Natural killer cell (primary cell): ENCODE data around the gene PGF. TPM values are rescaled to one million over a fixed set of nuclear protein-coding genes. Genes with fewer than 3 reads are reported as not detected.

ENCODE experiments used
- ATAC-seq, 3 donors: fragments of 150-1000 bp in 2 of 3; fragments of 200-7000 bp in 1 of 3; cut with Tn5 transposase; 1 replicate in 1 of 3; 2 replicates in 2 of 3; pipeline ENCODE4 v1.10.0; 2021; ENCODE audit warnings: mild to moderate bottlenecking in 2 of 3, moderate library complexity in 2 of 3
- DNase-seq, 2 donors: peaks; one replicate each; pipeline versions ENCODE4 v3.0.0 to v3.0.0-alpha.2; 2013 to 2021; ENCODE audit warnings: mixed read lengths in 1 of 2
- H3K27ac ChIP-seq: one replicate; pipeline ENCODE4 v1.5.1; 2013; ENCODE audit warnings: mild to moderate bottlenecking, low read length
- H3K27me3 ChIP-seq: one replicate; pipeline ENCODE4 v1.6.1; 2013; ENCODE audit warnings: low read length; ENCODE audit not compliant: control insufficient read depth, insufficient read depth
- H3K36me3 ChIP-seq: one replicate; pipeline ENCODE4 v1.6.1; 2013; ENCODE audit warnings: low read length; ENCODE audit not compliant: control insufficient read depth, insufficient read depth
- H3K4me1 ChIP-seq: one replicate; pipeline ENCODE4 v1.6.1; 2013; ENCODE audit warnings: low read length; ENCODE audit not compliant: control insufficient read depth, insufficient read depth
- H3K4me3 ChIP-seq: one replicate; pipeline ENCODE4 v1.5.1; 2013; ENCODE audit warnings: low read length
- H3K9me3 ChIP-seq: one replicate; pipeline ENCODE4 v1.6.1; 2013; ENCODE audit warnings: low read length; ENCODE audit not compliant: control insufficient read depth, insufficient read depth
- H3K27ac Mint-ChIP-seq, 2 donors: one replicate each; pipeline ENCODE4 v1.8.0; 2022; ENCODE audit warnings: mild to moderate bottlenecking in 2 of 2, mixed read lengths in 2 of 2, moderate library complexity in 1 of 2
- H3K27me3 Mint-ChIP-seq, 2 donors: one replicate each; pipeline ENCODE4 v1.8.0; 2022; ENCODE audit warnings: low read depth in 2 of 2, mixed read lengths in 2 of 2
- H3K36me3 Mint-ChIP-seq: one replicate; pipeline ENCODE4 v1.8.0; 2022; ENCODE audit warnings: mixed read lengths
- H3K4me1 Mint-ChIP-seq, 2 donors: one replicate each; pipeline ENCODE4 v1.8.0; 2022; ENCODE audit warnings: mixed read lengths in 2 of 2
- H3K4me3 Mint-ChIP-seq: one replicate; pipeline ENCODE4 v1.8.0; 2022; ENCODE audit warnings: mild to moderate bottlenecking, moderate library complexity, mixed read lengths
- H3K9me3 Mint-ChIP-seq, 2 donors: one replicate each; pipeline ENCODE4 v1.8.0; 2022; ENCODE audit warnings: mixed read lengths in 2 of 2
- CTCF ChIP-seq: fragments of 200-600 bp; IDR thresholded peaks from one replicate; pipeline ENCODE4 v1.8.0; 2022; ENCODE audit warnings: antibody characterized with exemption
- WGBS: methylation state at CpG from one replicate; pipeline ENCODE4 v1.1.7; 2013; ENCODE audit warnings: missing lambda C conversion rate; ENCODE audit not compliant: insufficient coverage; 5-methylcytosine and 5-hydroxymethylcytosine counted together
- intact Hi-C: fragments of 100-400 bp; cut with micrococcal nuclease; formaldehyde crosslinking; loops from one replicate; pipeline ENCODE4 v1.14.2; 2022
- total RNA-seq, 4 donors: library from RNA; stranded (reverse); fragments of 120-200 nt in 1 of 4; gene quantifications; one replicate each; pipeline versions ENCODE4 v1.2.3 to v1.2.4, GENCODE V29; 2013 to 2022

PGF gene
- total RNA-seq, 3 donors from 2014 or later (not counting 1 experiment from before 2014, with no cell fraction given), result 0.33 to 0.34 TPM; not detected in 1

GRCh38 chr14:74919421-74920165 is 35.8 kb downstream of the PGF start:
- DNase-seq, result no peak
- Mint-ChIP-seq H3K9me3 (no peaks in the 10 kb centered on the region), H3K36me3 (no peaks in the 10 kb centered on the region), H3K27ac (no peak overlapping the region), H3K4me3 (no peak overlapping the region), H3K27me3 (peaks cover 0 to 5% of the 10 kb centered on the region in 2 donors), H3K4me1 (peaks cover 0 to 3% of the 10 kb centered on the region in 2 donors)
- H3K4me3 ChIP-seq, result no peak overlapping the region
- intact Hi-C loops, result no loop called here
- no peak for TF ChIP-seq CTCF
- no peaks in the 10 kb centered on the region for H3K36me3 ChIP-seq
- H3K27me3 ChIP-seq, result no peaks in the 10 kb centered on the region
- no peak overlapping the region for H3K27ac ChIP-seq
- WGBS, result 92% methylated on average over 21 of the region's 22 CpGs
- H3K9me3 ChIP-seq, result no peaks in the 10 kb centered on the region
- ATAC-seq, result no peak
- peaks cover 10% of the 10 kb centered on the region for H3K4me1 ChIP-seq

- no peak for TF ChIP-seq CTCF
- Mint-ChIP-seq H3K36me3 (no peaks in the 10 kb centered on the region), H3K4me3 (no peak overlapping the region), H3K27ac (no peak overlapping the region), H3K27me3 (no peaks in the 10 kb centered on the region), H3K4me1 (peaks cover 0 to 1% of the 10 kb centered on the region in 2 donors), H3K9me3 (no peaks in the 10 kb centered on the region)
- Histone ChIP-seq H3K4me3 (no peak overlapping the region), H3K27ac (no peak overlapping the region), H3K9me3 (no peaks in the 10 kb centered on the region), H3K4me1 (peaks cover 6% of the 10 kb centered on the region), H3K27me3 (no peaks in the 10 kb centered on the region), H3K36me3 (no peaks in the 10 kb centered on the region)
- ATAC-seq (no peak), DNase-seq (no peak)
- WGBS, result 97% methylated on average over 9 of the region's 9 CpGs
- intact Hi-C loops, result no loop called here
Measured at GRCh38 chr14:74918380-74918779, 37.0 kb downstream of the PGF start.

- Histone ChIP-seq H3K4me1 (peaks cover 3% of the 10 kb centered on the region), H3K27me3 (no peaks in the 10 kb centered on the region), H3K27ac (no peak overlapping the region), H3K36me3 (no peaks in the 10 kb centered on the region), H3K9me3 (no peaks in the 10 kb centered on the region), H3K4me3 (no peak overlapping the region)
- ATAC-seq, result no peak
- H3K27me3 Mint-ChIP-seq, result no peaks in the 10 kb centered on the region
- no peak overlapping the region for H3K4me3 Mint-ChIP-seq
- intact Hi-C loops, result no loop called here
- no peak overlapping the region for H3K27ac Mint-ChIP-seq
- H3K36me3 Mint-ChIP-seq, result no peaks in the 10 kb centered on the region
- 86% methylated on average over 13 of the region's 13 CpGs for WGBS
- TF ChIP-seq CTCF, result no peak
- H3K4me1 Mint-ChIP-seq, result no peaks in the 10 kb centered on the region
- DNase-seq, result no peak
- no peaks in the 10 kb centered on the region for H3K9me3 Mint-ChIP-seq
Measured at GRCh38 chr14:74917646-74918081, 37.7 kb downstream of the PGF start.

GRCh38 chr14:74917178-74917543 is 38.2 kb downstream of the PGF start:
- Mint-ChIP-seq H3K4me3 (no peak overlapping the region), H3K9me3 (no peaks in the 10 kb centered on the region), H3K27me3 (no peaks in the 10 kb centered on the region), H3K27ac (no peak overlapping the region), H3K36me3 (no peaks in the 10 kb centered on the region), H3K4me1 (no peaks in the 10 kb centered on the region)
- no peak for ATAC-seq
- no peak for DNase-seq
- Histone ChIP-seq H3K36me3 (no peaks in the 10 kb centered on the region), H3K27me3 (no peaks in the 10 kb centered on the region), H3K9me3 (no peaks in the 10 kb centered on the region), H3K4me1 (no peaks in the 10 kb centered on the region), H3K27ac (no peak overlapping the region), H3K4me3 (no peak overlapping the region)
- 79% methylated on average over 5 of the region's 5 CpGs for WGBS
- intact Hi-C loops, result no loop called here
- no peak for TF ChIP-seq CTCF
